ENCODE measurements around the gene TOMM7.

GRCh38 chr7:22772885-22773284, 49.8 kb downstream of the TOMM7 start:
- TF ChIP-seq CTCF (conservative IDR thresholded peaks at IDR 0.05; ENCODE audit: low read length) (no peak), EZH2phosphoT487 (IDR thresholded peaks at IDR 0.05; ENCODE audit: borderline replicate concordance) (no peak)
